ENCODE data around the gene NEGR1.

Gene NEGR1

DNA sequence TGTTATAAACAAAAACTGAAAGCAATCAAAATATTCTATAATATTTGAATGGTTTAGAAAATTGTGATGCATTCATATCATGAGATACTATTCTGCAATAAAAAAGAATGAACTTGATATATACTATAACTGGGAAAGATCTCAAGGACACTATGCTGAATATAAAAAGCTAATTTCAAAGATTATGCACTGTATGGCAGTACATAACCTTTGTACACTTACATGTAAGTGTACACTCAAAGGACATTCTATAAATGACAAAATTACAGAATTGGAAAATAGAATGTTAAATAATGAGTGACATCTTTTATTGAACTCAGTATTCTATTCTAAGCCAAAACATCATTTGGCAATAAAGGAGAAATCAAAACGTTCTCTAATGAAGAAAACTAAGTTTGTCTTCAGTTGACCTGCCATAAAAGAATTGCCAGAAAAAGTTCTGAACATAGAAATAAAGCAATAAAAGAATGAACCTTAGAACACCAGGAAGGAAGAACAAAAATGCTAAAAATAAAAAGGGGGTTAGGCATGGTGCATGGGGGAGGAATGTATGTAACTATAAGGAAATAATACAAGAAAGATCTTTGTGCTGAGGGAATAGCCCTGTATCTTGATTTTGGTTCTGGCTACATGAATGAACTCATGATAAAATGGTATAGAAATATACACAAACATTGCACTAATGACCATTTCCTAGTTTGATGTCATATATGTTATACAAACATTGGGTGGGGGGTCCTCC, 519.7 kb downstream of the NEGR1 start:
- no peak for DNase-seq

- DNase-seq = no peak
These were observed 526.9 kb downstream of the NEGR1 start for GRCh38 chr1:71755441-71755840.

DNA sequence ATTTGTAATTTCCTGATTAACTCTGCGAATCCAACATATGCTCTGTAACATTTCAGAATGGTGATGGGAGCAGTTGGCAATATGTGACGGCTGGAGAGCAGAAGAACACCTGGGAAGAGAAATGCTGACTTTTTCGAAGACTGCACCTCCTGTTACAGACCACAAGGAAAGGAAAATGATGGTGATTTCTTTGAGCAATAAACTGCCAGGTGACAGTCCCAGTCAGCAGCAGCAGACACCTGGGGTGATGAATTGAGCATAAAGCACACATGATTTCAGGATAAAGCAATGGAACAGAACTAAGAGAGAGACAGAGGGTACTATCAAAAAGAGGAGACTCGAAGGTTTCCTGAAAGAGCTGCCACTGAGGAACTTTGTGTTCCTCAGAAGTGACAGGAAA, 528.6 kb downstream of the NEGR1 start:
- no peak for DNase-seq

GRCh38 chr1:71745326-71745725, 537.0 kb downstream of the NEGR1 start:
- DNase-seq = no peak

DNA sequence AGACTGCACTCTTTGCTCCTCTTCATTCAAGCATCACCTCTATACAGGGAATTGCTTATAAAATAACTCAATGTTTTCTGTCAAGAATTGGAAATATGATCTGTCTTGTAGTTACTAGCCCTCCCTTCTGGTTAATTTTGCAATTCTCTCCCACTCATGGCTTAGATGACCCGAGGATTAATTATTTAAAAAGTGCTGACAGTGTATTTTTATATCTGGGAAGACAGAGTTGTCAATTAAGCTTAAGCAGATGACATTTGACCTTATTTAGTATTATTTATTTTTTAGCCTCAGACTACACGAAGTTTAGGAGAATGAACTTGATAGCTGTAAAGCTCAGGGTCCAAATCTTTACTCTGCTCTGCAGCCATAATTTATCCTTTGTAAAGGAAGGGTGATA, 538.5 kb downstream of the NEGR1 start:
- no peak for DNase-seq

GRCh38 chr1:71738910-71739309, 543.4 kb downstream of the NEGR1 start:
- no peak for DNase-seq

- no peak for DNase-seq
These were observed 544.1 kb downstream of the NEGR1 start for GRCh38 chr1:71738256-71738655.

DNA sequence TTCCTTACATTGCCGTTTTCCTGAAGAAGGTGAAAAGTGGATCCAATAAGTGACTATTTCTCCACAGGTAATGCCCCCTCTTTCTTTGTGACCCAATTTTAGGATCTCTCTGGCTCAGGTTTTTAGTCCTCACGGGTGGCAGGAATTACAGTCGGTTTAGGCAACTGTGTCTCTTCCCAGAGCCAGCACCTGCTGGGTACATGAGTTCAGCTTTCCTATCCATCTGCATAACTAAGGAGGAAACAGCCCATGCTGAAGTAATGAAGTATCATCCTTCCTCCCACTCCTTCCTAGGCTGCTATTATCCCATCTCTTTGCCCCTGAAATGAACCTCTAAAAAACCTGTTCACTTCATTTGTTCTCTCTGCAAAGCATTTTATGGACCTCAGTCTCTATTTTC, 544.6 kb downstream of the NEGR1 start:
- no peak for DNase-seq

DNA sequence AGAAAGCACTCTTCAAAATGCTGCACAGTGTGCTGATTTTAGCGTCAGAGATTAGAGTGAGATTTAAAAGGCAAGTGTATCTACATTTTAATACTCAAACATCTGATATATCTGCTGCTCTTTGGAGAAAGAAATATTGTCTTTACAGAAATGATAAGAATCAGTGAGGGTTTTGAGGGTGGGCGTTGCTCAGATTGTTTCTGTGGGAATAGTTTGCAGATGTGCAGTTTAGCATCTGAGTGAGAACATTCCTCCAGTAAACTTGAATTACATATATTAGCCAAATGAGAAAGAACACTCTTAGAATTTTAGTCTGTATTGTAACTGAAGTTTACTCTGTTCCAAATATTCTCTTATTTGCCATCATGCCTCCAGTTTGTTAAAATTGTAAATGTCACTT, 549.2 kb downstream of the NEGR1 start:
- DNase-seq = no peak

DNA sequence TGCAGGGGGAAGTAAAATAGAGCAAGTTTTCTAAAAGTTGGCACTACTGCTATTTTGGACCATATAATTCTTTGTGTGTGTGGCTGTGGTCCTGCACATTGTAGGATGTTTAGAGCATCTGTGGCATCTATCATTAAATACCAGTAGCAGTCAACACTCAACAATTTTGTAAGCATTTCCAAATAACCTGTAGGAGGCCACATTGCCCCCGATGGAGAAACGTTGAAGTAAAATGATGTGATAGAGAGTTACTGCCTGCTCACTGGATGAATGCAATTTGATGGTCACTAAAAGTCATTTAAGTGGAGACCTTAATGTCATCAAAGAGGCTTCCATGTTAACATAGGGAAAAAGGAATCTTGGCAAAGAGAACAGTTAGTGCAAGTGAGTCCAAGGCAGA, 560.8 kb downstream of the NEGR1 start:
- DNase-seq = no peak

GRCh38 chr1:71719330-71719729, 563.0 kb downstream of the NEGR1 start:
- DNase-seq = no peak

GRCh38 chr1:71717186-71717585, 565.2 kb downstream of the NEGR1 start:
- DNase-seq = no peak

GRCh38 chr1:71711456-71711855, 570.9 kb downstream of the NEGR1 start:
- no peak for DNase-seq

DNA sequence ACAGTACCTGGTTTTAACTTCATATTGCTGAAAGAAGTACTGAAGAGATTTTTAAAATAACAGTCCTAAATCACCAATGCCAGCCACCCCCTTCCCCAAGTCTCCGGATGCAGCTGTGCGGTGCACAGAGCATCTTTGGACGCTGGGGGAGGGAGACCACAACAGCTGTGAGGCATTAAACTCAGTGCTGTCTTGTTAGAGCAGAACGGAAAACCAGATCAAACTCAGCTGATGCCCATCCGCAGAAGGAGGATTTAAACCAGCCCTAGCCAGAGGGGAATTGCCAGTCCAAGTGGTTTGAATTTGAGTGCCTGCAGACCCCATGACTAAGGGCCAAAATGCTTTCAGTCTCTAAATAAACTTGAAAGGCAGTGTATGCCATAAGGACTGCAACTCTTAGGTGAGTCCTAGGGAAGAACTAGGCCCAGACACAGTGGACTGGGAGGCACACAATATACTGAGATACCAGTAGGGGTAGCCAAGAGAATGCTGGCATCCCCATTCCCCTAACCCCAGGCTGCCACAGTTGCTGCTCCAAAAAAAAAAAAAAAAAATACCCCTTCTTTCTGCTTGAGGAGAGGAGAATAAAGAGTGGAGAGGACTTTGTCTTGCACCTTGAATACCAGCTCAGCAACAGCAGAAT, 576.2 kb downstream of the NEGR1 start:
- DNase-seq = no peak

GRCh38 chr1:71698186-71698585, 584.2 kb downstream of the NEGR1 start:
- no peak for DNase-seq

GRCh38 chr1:71695821-71696220, 586.5 kb downstream of the NEGR1 start:
- no peak for DNase-seq

DNA sequence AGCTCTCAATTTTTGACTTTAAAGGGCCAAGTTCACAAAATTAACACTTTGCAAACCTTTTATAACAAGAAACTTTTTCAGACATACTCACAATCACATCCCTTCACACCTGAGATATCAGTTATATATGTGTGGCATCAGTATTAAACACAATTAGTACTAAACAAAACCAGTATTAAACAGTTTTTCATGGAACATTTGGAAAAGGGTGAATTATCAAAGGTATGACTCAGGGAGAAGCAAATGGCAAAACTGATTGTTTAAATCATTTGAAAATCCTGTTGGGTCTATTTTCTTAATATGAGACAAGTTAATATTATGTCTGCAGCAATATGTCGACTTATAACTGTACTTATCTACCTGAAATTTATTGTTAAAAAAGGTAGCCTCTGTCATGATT, 587.3 kb downstream of the NEGR1 start:
- DNase-seq = no peak

- DNase-seq = no peak
These were observed 588.8 kb downstream of the NEGR1 start for GRCh38 chr1:71693581-71693980.

- DNase-seq = no peak
These were observed 592.7 kb downstream of the NEGR1 start for GRCh38 chr1:71689635-71690034.

- DNase-seq = no peak
These were observed 595.0 kb downstream of the NEGR1 start for GRCh38 chr1:71687376-71687775.

DNA sequence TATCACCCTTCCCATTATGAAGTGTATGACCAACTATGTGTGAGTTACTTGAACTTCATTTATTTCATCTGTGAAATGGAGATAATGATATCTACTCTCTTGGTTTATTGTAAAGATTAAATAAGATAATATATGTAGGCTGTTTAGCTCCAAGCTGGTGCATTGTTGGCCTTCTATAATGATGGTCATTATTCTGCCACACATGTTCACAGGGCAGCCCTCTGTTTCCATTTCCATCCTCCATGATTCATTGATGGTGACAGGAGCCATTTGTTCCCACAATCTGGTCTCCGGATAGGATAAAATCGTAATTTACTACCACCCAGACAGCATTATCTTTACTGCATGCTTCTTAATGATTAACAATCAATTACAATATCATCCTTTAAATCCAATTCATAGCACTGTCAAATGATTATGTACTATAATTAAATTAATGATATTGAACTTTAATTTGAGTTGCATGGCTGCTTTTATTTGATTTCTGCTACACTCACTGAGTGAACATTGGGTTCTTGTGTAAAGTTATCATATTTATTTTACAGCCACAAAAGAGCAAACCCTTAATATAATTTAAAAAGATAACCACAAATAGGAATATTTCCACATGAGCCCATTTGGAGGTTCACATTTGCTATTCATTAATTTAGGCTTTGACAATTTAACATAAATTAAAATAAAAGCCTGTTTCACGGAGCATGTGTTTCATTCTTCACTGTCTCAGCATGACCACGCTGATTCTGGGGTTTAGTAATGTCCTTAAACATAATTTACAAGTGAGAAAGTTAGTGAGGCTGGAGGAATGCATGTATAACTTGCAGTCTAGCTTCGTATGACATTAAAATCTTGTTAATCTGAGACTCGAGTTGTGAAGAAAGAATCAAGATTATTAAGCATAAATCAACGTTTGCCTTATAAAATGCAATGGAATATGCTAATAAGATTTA, 605.1 kb downstream of the NEGR1 start:
- no peak for DNase-seq

DNA sequence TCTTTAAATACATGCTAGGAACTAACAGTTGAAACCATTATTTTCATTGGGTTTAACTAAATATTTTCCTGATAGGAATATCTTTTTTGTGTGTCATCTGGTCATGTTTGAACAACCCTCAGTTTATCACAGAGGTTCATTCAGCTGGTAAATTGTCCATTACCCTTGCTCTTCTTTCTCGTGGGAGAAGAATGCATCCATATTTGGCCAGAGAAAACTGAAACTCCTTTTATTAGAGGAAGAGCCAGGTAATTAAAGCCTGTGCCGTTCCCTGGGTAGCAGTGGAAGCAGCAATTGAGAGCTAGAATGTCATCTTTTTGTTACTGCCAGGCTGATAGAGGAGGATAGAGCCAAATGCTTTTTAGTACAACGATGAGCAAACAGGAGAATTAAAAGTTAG, 614.3 kb downstream of the NEGR1 start:
- no peak for DNase-seq

DNA sequence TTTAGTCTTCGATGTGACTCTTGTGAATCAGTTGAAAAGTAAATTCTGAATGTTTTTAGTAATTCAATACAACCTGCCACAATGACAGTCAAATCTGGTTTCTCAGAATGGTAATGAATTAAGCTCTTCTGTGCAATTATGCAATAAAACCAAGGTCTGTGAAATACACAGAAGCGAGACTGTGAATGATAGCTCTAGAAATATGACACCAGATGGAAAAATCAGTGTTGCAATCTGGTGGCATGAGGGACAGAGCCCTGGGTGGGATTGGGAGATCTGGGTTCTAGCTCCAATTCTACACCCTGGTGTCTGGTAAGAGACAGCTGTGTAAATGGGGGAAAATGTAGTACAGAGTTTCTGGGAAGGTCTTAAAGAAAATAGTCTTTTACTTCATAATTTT, 615.1 kb downstream of the NEGR1 start:
- no peak for DNase-seq

GRCh38 chr1:71666609-71667008, 615.7 kb downstream of the NEGR1 start:
- no peak for DNase-seq
